Neutrophil (primary cell): ENCODE measurements around the gene NAGA.
"Not testable (repeated sequence)": the region's sequence is repeated elsewhere in the genome, so short reads cannot be mapped to it uniquely, and the experiment has no call there.

ENCODE experiments used
- H3K27ac ChIP-seq: fragments of 200-600 bp; sonication (generic); 2 replicates; pipeline ENCODE4 v1.5.1; 2016; ENCODE audit warnings: mild to moderate bottlenecking, moderate library complexity
- H3K27me3 ChIP-seq: fragments of 200-600 bp; sonication (generic); 2 replicates; pipeline ENCODE4 v1.6.0; 2016; ENCODE audit warnings: mild to moderate bottlenecking
- H3K36me3 ChIP-seq: fragments of 200-600 bp; sonication (generic); 2 replicates; pipeline ENCODE4 v1.5.1; 2017
- H3K4me1 ChIP-seq, 2 experiments: fragments of 200-600 bp in 1 of 2; sonication (generic) in 1 of 2; 1 replicate in 1 of 2; 2 replicates in 1 of 2; pipeline versions ENCODE4 v1.5.1 to v1.6.1; 2013 to 2016; ENCODE audit warnings: low read depth in 1 of 2, low read length in 1 of 2, mild to moderate bottlenecking in 1 of 2, moderate library complexity in 1 of 2; ENCODE audit not compliant: control insufficient read depth in 1 of 2, insufficient read depth in 1 of 2
- H3K4me3 ChIP-seq, 2 experiments: fragments of 200-600 bp in 1 of 2; sonication (generic) in 1 of 2; 1 replicate in 1 of 2; 2 replicates in 1 of 2; pipeline ENCODE4 v1.5.1; 2013 to 2016; ENCODE audit warnings: low read depth in 1 of 2, low read length in 1 of 2, mild to moderate bottlenecking in 1 of 2, moderate library complexity in 1 of 2
- H3K9me3 ChIP-seq: fragments of 200-600 bp; sonication (generic); 2 replicates; pipeline ENCODE4 v1.5.1; 2016
- CTCF ChIP-seq: fragments of 200-600 bp; sonication (generic); IDR thresholded peaks from 2 replicates; pipeline ENCODE4 v1.5.1; 2016; ENCODE audit warnings: antibody characterized with exemption

NAGA gene

GRCh38 chr22:42108848-42109247 is 38.2 kb upstream of the NAGA start:
- peaks cover 16% of the 10 kb centered on the region for H3K9me3 ChIP-seq
- no peaks in the 10 kb centered on the region for H3K4me1 ChIP-seq
- H3K4me3 ChIP-seq: no peak overlapping the region
- no peaks in the 10 kb centered on the region for H3K36me3 ChIP-seq
- no peak for TF ChIP-seq CTCF
- H3K27me3 ChIP-seq: no peaks in the 10 kb centered on the region
- no peak overlapping the region for H3K27ac ChIP-seq

GRCh38 chr22:42104332-42104860 is 33.8 kb upstream of the NAGA start:
- not testable (repeated sequence) for H3K36me3 ChIP-seq, H3K4me3 ChIP-seq, H3K4me1 ChIP-seq, H3K27me3 ChIP-seq, H3K27ac ChIP-seq
- peaks cover 53% of the 10 kb centered on the region for H3K9me3 ChIP-seq

GRCh38 chr22:42101199-42101598 is 30.6 kb upstream of the NAGA start:
- H3K4me3 ChIP-seq: no peak overlapping the region
- H3K9me3 ChIP-seq: peaks cover 53% of the 10 kb centered on the region
- no peaks in the 10 kb centered on the region for H3K36me3 ChIP-seq
- no peaks in the 10 kb centered on the region for H3K27me3 ChIP-seq
- H3K4me1 ChIP-seq: no peaks in the 10 kb centered on the region
- TF ChIP-seq CTCF: no peak
- H3K27ac ChIP-seq: no peak overlapping the region

- Histone ChIP-seq H3K9me3 (no peaks in the 10 kb centered on the region), H3K4me3 (peak overlapping the region; percentile 77 to 89), H3K27me3 (no peaks in the 10 kb centered on the region), H3K4me1 (peaks cover 23 to 26% of the 10 kb centered on the region in 2 experiments), H3K27ac (peak overlapping the region; percentile 96), H3K36me3 (peaks cover 8% of the 10 kb centered on the region)
- no peak for TF ChIP-seq CTCF
These were observed 20.8 kb upstream of the NAGA start for GRCh38 chr22:42091455-42091782.

GRCh38 chr22:42090596-42091454 is 20.2 kb upstream of the NAGA start, which contains the start of gene NDUFA6:
Gene NDUFA6 (minus strand): TSS chr22:42090772. CDS start chr22:42090744, 28 bp downstream.
- H3K27me3 ChIP-seq: no peaks in the 10 kb centered on the region
- peak within 1 kb of the TSS; percentile 96 for H3K27ac ChIP-seq
- H3K36me3 ChIP-seq: peaks cover 14% of the 10 kb centered on the region
- peak; percentile 98 for TF ChIP-seq CTCF
- peaks cover 23 to 27% of the 10 kb centered on the region in 2 experiments for H3K4me1 ChIP-seq
- H3K9me3 ChIP-seq: no peaks in the 10 kb centered on the region
- H3K4me3 ChIP-seq: peak within 1 kb of the TSS; percentile 77 to 89

GRCh38 chr22:42086051-42086450 is 15.4 kb upstream of the NAGA start:
- no peak for TF ChIP-seq CTCF
- H3K27me3 ChIP-seq: no peaks in the 10 kb centered on the region
- H3K4me1 ChIP-seq: peaks cover 15 to 24% of the 10 kb centered on the region in 2 experiments
- H3K9me3 ChIP-seq: no peaks in the 10 kb centered on the region
- H3K36me3 ChIP-seq: peaks cover 31% of the 10 kb centered on the region
- no peak overlapping the region for H3K27ac ChIP-seq
- H3K4me3 ChIP-seq: no peak overlapping the region
